CD4-positive, alpha-beta T cell treated with Interleukin-2 at 100 ng/mL for 4 hours (primary cell): Measurements from ENCODE around the gene DAPK2.

Source experiments
- DNase-seq: peaks from one replicate; pipeline ENCODE4 v3.0.0-alpha.2; 2020; ENCODE audit warnings: low spot score

Gene DAPK2

DNA sequence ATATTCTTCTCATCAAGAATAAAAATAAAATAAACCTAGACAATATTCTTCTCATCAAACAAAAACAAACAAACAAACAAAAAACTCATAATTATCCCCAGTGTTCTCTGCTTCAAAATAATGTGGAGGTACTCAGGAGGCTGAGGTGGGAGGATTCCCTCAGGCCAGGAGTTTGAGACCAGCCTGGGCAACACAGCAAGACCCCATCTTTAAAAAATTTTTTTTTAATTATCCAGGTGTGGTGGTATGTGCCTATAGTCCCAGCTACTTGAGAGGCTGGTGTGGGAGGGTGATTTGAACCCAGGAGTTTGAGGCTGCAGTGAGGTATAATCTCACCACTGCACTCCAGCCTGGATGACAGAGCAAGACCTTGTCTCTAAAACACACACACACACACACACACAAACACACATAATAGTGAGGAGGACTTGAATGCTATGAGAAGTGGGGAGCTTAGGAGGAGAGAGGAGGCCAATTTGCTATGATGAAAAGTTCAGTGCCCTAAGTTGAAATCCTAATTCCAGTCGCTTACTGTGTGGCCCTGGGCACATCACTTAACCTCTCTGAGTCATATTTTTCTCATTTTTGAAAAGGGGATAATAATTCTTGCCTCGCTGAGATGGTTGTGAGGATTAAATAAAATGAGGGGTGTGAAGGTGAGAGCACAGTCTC lies 176.8 kb downstream of the DAPK2 start:
- DNase-seq, result no peak

DNA sequence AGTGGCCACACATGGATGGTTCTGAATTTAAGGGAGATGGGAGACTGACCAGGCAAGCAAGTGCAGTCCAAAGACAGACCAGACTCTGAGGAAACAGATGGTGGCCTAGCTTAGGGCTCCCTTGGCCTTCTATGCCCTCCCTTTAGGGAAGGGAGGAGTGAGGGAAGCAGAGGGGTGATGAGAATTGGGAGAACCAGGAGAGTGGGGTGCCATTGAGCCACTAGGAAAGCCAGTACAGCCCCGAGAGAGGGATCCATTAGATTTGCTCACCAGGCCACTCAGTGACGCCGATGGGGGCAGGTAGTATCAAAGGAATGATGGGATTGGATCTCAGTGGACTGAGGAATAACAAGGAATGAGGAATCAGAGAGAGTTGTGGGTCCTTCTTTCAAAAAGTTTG lies 182.1 kb downstream of the DAPK2 start:
- DNase-seq, result no peak

DNA sequence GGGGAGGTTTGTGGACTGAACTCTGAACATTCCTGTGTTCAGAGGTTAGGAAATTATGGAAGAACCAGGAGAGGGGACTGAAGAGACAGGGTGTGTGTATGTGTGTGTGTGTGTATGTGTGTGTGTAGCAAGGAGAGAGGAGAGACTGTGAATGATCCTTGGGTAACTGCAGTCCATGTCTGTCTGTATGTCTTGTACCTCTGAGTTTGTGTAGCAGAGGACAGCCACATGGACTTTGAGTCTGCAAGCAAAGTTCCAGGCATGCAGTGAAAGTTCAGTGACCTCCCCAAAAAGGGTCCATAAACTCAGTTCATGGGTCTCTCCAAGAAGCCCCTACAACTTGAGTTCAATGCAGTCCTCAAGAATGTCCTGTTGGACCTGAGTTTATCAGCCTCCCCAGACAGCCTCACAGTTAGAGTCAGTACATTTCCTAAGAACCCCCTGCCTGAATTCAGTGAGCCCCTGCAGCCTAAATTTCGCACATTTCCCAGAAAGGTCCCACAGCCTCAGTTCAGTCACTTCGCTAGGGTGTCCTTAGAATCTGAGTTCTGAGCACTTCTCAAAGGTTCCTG lies 184.3 kb downstream of the DAPK2 start:
- DNase-seq, result no peak

DNA sequence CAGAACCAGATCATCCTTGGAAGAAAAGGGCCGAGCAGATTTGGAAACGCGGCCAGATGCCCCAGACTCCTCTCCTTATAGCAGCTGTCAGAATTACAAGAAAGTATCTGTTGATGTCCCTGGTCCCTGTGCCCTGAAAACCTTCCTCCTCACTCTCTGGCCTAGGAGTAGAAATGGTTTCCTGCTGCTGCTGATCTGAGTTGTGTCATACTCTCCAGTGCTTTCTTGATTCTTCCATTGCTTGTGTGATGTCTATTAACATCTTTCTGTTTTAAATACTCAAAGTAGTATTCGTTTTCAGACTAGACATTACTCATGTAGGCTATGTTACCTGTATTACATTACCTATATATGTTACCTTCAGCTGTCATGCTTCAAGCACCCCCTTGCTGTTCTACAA lies 185.7 kb downstream of the DAPK2 start:
- DNase-seq, result no peak

DNA sequence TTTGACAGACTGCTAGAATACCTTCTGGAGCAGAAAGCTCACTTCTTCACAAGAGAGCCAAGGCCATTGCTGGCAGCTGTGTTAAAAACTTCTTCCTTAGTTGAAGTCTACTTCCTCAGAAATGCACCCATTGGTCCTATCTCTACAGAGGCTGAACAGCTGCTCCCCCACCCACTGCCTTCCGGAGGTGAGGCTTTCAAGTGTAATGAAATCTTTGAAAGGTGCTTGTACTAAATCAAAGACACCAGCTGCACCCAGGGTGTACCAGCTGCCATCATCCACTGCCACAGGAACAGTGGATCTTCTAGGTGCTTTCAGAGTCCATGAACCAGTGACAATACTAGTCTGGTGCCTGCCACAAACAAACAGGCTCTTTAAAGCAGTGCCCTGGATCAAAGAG lies 186.1 kb downstream of the DAPK2 start:
- DNase-seq, result peak; percentile 69

DNA sequence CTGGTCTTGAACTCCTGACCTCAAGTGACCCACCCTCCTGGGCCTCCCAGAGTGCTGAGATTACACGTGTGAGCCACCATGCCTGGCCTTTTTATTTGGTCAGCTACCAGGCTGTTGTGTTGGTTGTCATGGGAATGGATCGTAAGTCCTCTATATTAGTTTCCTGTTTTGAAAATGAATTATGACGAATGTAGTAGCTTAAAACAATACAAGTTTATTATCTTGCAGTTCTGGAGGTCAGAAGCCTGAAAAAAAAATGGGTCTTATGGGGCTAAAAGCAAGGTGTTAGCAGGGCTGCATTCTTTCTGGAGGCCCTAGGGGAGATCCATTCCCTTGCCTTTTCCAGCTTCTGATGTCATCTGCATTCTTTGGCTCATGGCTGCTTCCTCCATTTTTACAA lies 187.4 kb downstream of the DAPK2 start:
- DNase-seq, result peak; percentile 32

DNA sequence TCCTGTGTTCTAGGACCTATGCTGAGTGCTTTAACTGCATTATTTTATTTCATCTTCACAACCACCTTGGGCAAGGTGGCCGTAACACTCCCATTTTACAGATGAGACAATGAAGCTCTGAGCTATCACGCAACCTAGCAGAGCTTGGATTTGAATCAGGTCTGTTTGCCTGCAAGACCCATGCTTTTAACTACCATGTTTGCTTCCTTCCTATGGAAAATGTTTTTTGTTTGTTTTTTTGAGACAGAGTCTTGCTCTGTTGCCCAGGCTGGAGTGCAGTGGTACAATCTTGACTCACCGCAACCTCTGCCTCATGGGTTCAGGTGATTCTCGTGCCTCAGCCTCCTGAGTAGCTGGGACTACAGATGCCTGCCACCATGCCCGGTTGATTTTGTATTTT lies 187.8 kb downstream of the DAPK2 start:
- no peak for DNase-seq

DNA sequence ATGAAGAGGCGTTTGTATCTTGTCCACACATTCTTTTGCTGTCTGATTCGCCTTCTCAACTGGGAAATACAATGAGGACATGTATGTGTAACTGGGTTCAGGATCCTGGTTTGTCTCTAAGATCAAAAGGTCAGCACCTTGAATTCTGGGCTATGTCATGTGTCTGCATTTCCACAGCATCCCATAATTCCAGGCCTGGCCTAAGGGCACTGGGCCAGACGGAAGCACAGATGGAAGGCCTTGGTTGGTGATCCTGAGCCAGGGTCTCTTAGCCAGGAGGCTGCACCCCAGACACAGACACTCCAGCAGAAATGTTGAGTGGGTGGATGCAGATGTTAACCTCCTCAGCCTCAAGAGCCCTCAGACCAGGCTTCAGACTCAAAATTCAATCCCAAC lies 188.8 kb downstream of the DAPK2 start:
- no peak for DNase-seq
